Small intestine (tissue), 7 donors: ENCODE data around the gene PLEKHN1. TPM values are rescaled to one million over a fixed set of nuclear protein-coding genes. Genes with fewer than 3 reads are reported as not detected.
A peak's percentile ranks its signal among the peaks of the same experiment; 100 is the strongest.
"Not testable (repeated sequence)": the region's sequence is repeated elsewhere in the genome, so short reads cannot be mapped to it uniquely, and the experiment has no call there.

Source experiments
- DNase-seq, 2 donors: peaks; one replicate each; pipeline versions ENCODE4 v3.0.0 to v3.0.0-alpha.2; 2013
- FAIRE-seq: peaks from 2 replicates; lab custom pipeline; 2012; peaks lifted over from hg19 to GRCh38; lab: Jason Lieb, UNC
- H3K27ac ChIP-seq, 3 donors: one replicate each; pipeline ENCODE4 v1.5.1; 2013; ENCODE audit warnings: low read length in 2 of 3, mild to moderate bottlenecking in 2 of 3, control low read depth in 1 of 3, inconsistent platforms in 1 of 3, low read depth in 1 of 3, moderate library complexity in 1 of 3
- H3K27me3 ChIP-seq, 3 donors: one replicate each; pipeline ENCODE4 v1.6.1; 2013; ENCODE audit warnings: low read length in 3 of 3, inconsistent platforms in 1 of 3; ENCODE audit not compliant: control insufficient read depth in 3 of 3, insufficient read depth in 3 of 3
- H3K36me3 ChIP-seq, 3 donors: one replicate each; pipeline ENCODE4 v1.6.1; 2013; ENCODE audit warnings: low read length in 3 of 3, inconsistent platforms in 1 of 3, low read depth in 1 of 3, mild to moderate bottlenecking in 1 of 3, moderate library complexity in 1 of 3; ENCODE audit not compliant: control insufficient read depth in 3 of 3, insufficient read depth in 2 of 3
- H3K4me1 ChIP-seq, 3 donors: one replicate each; pipeline ENCODE4 v1.6.1; 2013; ENCODE audit warnings: low read length in 2 of 3, inconsistent platforms in 1 of 3, low read depth in 1 of 3, mild to moderate bottlenecking in 1 of 3, moderate library complexity in 1 of 3; ENCODE audit not compliant: control insufficient read depth in 3 of 3, insufficient read depth in 2 of 3
- H3K4me3 ChIP-seq, 3 donors: one replicate each; pipeline ENCODE4 v1.5.1; 2013; ENCODE audit warnings: low read length in 3 of 3, control low read depth in 1 of 3, inconsistent platforms in 1 of 3, low read depth in 1 of 3, mild to moderate bottlenecking in 1 of 3, moderate library complexity in 1 of 3
- H3K9me3 ChIP-seq, 2 donors: one replicate each; pipeline ENCODE4 v1.6.1; 2013; ENCODE audit warnings: low read depth in 1 of 2, low read length in 1 of 2; ENCODE audit not compliant: control insufficient read depth in 2 of 2, insufficient read depth in 1 of 2
- WGBS, 3 donors: extraction: QIAGEN DNeasy Blood & Tissue Kit; methylation state at CpG; one replicate each; pipeline ENCODE4 v1.1.7; 2013; 5-methylcytosine and 5-hydroxymethylcytosine counted together
- polyA plus RNA-seq, 4 donors: library from polyadenylated mRNA; stranded (reverse) in 3 of 4; unstranded in 1 of 4; fragments of 200-250 nt in 3 of 4; fragments of 120-200 nt in 1 of 4; gene quantifications; one replicate each; pipeline versions ENCODE4 v1.2.1 to v1.2.3, GENCODE V29; 2013
- donor health status: healthy with polysubstance abuse.
- donor health status: control.
- donor health status: control.
- donor health status: Bipolar disorder and iron deficiency.
- donor health status: healthy.

Gene PLEKHN1
- polyA plus RNA-seq, 4 donors = 0.64 to 0.89 (median 0.76) TPM

DNA sequence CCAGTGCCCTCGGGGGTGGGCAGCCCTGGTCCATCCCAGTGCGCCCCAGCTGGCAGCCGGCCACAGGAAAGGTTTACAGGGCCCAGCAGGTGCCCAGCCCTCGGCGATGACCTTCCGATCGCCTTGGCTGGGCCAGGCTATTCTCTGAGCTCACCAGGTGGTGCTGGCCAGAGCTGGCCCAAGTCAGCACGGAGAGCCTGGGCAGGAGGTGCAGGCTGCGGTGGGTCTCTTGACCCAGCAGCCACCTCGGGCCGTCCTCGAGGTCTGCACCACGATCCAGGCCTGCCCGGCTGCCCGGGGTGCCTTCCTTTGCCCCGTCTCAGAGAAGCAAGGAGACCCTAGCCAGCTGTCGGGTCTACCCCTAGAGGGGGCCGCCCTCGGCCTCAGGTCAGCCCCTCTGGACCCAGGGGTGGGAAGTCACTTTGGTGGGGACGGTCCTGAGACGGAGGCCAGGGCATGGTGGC is 15.2 kb downstream of the PLEKHN1 start:
- Histone ChIP-seq H3K27ac (no peak overlapping the region), H3K9me3 (peaks cover 0 to 3% of the 10 kb centered on the region in 2 donors), H3K4me3 (no peak overlapping the region), H3K36me3 (no peaks in the 10 kb centered on the region), H3K27me3 (peaks cover 0 to 51% (median 5%) of the 10 kb centered on the region in 3 donors), H3K4me1 (no peaks in the 10 kb centered on the region)
- WGBS, 3 donors = 59 to 75% (median 64%) methylated on average over 20 to 21 of the region's 21 CpGs
- no peak for DNase-seq
- FAIRE-seq = no peak

DNA sequence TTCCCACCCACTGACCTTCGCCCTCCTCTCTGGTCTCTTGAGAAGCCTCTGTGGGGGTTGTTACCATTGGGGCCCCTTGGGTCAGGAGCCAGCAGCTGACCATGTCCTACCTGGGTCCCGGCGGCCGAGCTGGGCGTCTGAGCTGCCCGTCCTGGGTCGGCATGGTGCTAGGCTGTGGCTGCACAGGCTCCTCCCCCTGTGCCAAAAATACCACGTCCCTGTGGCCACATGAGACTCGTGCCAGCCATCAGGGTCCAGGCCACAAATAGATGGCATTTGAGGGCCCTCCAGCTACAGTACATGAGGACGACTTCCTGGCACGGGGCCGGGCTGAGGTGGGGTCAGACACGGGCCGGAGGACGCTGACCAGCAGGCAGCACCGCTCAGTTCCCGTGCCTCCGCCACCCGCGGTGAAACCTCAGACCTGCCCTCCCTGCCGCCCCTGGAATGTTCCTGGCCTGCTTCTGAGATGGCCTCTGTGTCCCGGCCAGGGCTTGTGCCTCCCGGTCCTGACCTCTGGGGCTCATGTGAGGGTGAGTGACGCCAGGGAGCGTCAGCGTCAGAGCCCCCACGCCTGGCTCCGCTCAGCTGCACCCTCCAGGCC is 15.8 kb downstream of the PLEKHN1 start, which contains the start of gene PERM1:
Gene PERM1, minus strand, starts transcription at position 139 of the 604 bp plus-strand sequence. CDS start 1,064 bp downstream, outside the sequence.
- Histone ChIP-seq H3K4me1 (no peaks in the 10 kb centered on the region), H3K27ac (no peak within 1 kb of the TSS), H3K27me3 (peaks cover 0 to 53% (median 5%) of the 10 kb centered on the region in 3 donors), H3K9me3 (peaks cover 0 to 3% of the 10 kb centered on the region in 2 donors), H3K36me3 (no peaks in the 10 kb centered on the region), H3K4me3 (no peak within 1 kb of the TSS)
- DNase-seq (no peak), FAIRE-seq (no peak)
- WGBS, 3 donors = 44 to 59% (median 47%) methylated on average over 25 to 28 of the region's 28 CpGs

DNA sequence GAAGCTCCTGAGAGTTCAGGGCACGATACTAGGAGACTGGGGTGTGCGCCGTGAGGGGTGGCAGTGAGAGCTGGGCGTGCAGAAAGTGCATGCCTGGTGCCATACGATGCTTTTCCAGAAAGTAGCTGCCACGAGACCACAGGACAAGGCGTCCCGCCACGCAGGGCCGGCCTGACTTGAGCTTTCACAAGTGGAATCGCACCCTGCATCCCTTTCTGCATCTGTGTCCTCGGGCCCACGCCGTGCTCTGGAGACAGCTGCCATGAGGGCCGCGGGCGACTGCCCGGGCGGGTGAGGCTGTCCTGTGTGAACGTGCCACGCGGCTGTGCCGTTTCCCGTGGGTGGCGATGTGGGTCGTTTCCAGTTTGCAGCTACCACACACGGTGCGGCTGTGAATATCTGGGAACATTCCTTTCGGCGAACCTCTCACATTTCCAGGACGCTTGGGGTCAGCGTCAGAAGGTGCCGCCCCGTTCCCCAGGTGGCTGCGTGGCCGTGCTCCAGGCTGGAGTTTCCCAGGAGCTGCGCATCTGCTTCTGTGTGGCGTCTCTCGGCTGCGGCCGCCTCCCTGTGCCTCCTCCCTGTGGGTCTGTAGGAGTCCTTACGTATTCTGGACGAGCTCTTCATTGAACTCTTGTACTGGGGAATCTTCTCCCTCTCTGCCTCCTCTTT is 16.6 kb downstream of the PLEKHN1 start:
- FAIRE-seq (no peak), DNase-seq (no peak)
- Histone ChIP-seq H3K27ac (no peak overlapping the region), H3K9me3 (peaks cover 0 to 3% of the 10 kb centered on the region in 2 donors), H3K4me1 (no peaks in the 10 kb centered on the region), H3K27me3 (peaks cover 0 to 53% (median 5%) of the 10 kb centered on the region in 3 donors), H3K4me3 (no peak overlapping the region), H3K36me3 (no peaks in the 10 kb centered on the region)
- WGBS, 3 donors = 75 to 82% (median 80%) methylated on average over 42 to 43 of the region's 43 CpGs

DNA sequence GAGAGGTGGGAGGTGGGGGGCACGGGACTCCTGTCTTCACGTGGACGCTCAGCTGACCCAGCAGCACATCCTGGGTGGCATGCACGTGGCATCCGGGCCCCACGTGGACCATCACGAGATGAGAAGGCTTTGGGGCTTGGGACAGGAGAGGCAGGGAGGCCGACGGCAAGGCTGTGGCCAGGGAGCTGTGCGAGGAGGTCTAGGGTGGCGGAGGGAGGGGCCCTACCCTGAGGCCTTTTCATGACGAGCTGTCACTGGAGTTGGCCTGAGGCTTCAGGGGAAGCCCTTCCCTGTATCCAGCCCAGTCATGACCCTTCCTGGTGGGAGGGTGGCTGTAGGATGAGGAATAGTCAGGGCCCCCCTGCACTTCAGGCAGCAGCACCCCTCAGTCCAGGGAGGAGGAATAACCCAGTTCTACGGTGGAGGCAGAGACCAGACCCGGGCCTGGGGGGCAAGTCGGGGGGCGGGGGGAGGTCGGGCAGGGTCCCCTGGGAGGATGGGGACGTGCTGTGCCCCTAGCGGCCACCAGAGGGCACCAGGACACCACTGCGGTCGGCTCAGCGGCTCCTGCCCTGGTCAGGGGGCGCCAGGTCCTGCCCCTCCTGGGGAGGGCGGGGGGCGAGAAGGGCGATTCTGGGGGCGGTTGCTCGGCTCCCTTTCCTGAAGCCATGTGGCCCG is 17.7 kb downstream of the PLEKHN1 start:
- H3K36me3 ChIP-seq = no peaks in the 10 kb centered on the region
- peaks cover 0 to 53% (median 5%) of the 10 kb centered on the region in 3 donors for H3K27me3 ChIP-seq
- DNase-seq (peak; percentile 20 to 61), FAIRE-seq (no peak)
- no peak overlapping the region for H3K27ac ChIP-seq
- no peaks in the 10 kb centered on the region for H3K4me1 ChIP-seq
- H3K9me3 ChIP-seq = no peaks in the 10 kb centered on the region
- no peak overlapping the region for H3K4me3 ChIP-seq
- WGBS, 3 donors = 16 to 20% (median 18%) methylated on average over 23 to 29 of the region's 29 CpGs

DNA sequence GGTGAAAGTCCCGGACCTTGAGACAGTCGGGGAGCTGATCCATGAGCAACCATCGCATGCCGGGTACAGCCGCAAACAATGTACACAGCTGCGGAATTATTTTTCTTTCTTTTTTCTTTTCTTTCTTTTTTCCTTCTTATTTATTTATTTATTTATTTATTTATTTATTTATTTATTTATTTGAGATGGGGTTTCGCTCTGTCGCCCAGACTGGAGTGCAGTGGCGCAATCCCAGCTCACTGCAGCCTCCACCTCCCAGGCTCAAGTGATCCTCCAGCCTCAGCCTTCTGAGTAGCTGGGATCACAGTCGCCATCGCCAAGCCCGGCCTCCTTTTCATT is 18.2 kb downstream of the PLEKHN1 start:
- no peak overlapping the region for H3K4me3 ChIP-seq
- FAIRE-seq = no peak

DNA sequence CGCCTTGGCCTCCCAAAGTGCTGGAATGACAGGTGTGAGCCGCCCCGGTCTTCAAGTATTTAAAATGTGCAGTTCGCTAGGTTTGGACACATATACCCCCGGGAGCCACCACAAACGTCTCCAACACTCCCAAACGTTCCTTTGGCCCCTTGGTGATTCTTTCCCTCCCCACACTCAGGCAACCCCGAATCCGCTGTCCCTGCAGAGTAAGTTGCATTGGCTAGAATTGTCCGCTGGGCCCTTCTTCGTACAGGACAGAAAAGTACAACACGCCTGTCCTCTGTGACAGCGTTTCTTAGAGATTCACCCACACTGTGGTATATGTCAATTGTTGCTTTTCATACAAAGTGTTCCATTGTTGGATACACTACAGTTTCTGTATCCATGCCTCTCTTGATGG is 18.8 kb downstream of the PLEKHN1 start:
- H3K4me1 ChIP-seq = no peaks in the 10 kb centered on the region
- H3K27me3 ChIP-seq = peaks cover 0 to 56% (median 5%) of the 10 kb centered on the region in 3 donors
- H3K36me3 ChIP-seq = no peaks in the 10 kb centered on the region
- DNase-seq (no peak), FAIRE-seq (no peak)
- no peak overlapping the region for H3K4me3 ChIP-seq
- no peak overlapping the region for H3K27ac ChIP-seq
- H3K9me3 ChIP-seq = no peaks in the 10 kb centered on the region
- WGBS, 3 donors = 73 to 78% (median 77%) methylated on average over 13 of the region's 13 CpGs

More for the DNA sequence above, 18.2 kb downstream of the PLEKHN1 start:
- 42 to 53% (median 53%) methylated on average over 12 of the region's 12 CpGs for WGBS, 3 donors
- H3K27ac ChIP-seq = no peak overlapping the region
- H3K36me3 ChIP-seq = no peaks in the 10 kb centered on the region
- H3K27me3 ChIP-seq = peaks cover 0 to 54% (median 5%) of the 10 kb centered on the region in 3 donors
- H3K4me1 ChIP-seq = no peaks in the 10 kb centered on the region
- H3K9me3 ChIP-seq = no peaks in the 10 kb centered on the region
- DNase-seq = peak in 1 of 2 donors; percentile 13

DNA sequence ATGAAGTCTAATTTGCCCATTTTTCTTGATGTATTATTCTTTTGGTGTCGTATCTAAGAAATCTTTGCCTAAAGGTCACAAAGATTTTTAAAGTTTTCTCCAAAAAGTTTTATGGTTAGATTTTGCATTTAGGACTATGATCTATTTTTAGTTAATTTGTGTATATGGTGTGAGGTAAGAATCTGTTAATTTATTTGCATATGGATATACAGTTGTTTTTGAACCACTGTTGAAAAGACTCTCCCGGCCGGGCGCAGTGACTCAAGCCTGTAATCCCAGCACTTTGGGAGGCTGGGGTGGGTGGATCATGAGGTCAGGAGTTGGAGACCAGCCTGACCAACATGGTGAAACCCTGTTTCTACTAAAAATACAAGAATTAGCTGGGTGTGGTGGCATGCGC is 21.8 kb downstream of the PLEKHN1 start:
- DNase-seq, H3K4me3 ChIP-seq, FAIRE-seq, H3K36me3 ChIP-seq, H3K27ac ChIP-seq, H3K4me1 ChIP-seq: not testable (repeated sequence)
- Histone ChIP-seq H3K27me3 (peaks cover 0 to 31% (median 0%) of the 10 kb centered on the region in 3 donors), H3K9me3 (peaks cover 0 to 17% of the 10 kb centered on the region in 2 donors)
- WGBS, 3 donors = 84 to 88% (median 85%) methylated on average over 5 of the region's 5 CpGs

DNA sequence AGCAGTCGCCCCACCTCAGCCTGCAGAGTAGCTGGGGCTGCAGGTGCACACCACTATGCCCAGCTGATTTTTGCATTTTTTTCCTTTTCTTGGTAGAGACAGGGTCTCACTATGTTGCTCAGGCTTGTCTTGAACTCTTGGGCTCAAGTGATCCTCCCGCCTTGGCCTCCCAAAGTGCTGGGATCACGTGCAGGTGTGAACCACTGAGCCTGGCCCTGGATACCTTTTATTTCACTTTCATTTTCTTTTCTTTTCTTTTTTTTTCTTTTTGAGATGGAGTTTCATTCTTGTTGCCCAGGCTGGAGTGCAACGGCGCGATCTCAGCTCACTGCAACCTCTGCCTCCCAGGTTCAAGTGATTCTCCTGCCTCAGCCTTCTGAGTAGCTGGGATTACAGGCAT is 25.0 kb downstream of the PLEKHN1 start:
- H3K36me3 ChIP-seq, H3K4me3 ChIP-seq, H3K27ac ChIP-seq, H3K4me1 ChIP-seq, DNase-seq, FAIRE-seq: not testable (repeated sequence)
- WGBS, 3 donors = 73 to 82% (median 76%) methylated on average over 6 of the region's 6 CpGs
- Histone ChIP-seq H3K27me3 (peaks cover 0 to 23% (median 0%) of the 10 kb centered on the region in 3 donors), H3K9me3 (peaks cover 0 to 21% of the 10 kb centered on the region in 2 donors)
